Measurements from ENCODE around the gene ATRIP. TPM values are rescaled to one million over a fixed set of nuclear protein-coding genes. Genes with fewer than 3 reads are reported as not detected.

The ATRIP gene
- total RNA-seq, 4 donors from 2014 or later, result 5.3 to 11.5 (median 7.5) TPM

- intact Hi-C loops (cut with DNase I; ENCODE audit: low total_unique reads), result no loop called here
- peak; percentile 62 to 68 for DNase-seq
- Histone ChIP-seq H3K9me3 (no peaks in the 10 kb centered on the region), H3K27ac (peak overlapping the region; percentile 91 to 97), H3K4me3 (peak overlapping the region; percentile 61 to 62), H3K27me3 (no peaks in the 10 kb centered on the region), H3K36me3 (no peaks in the 10 kb centered on the region), H3K4me1 (peaks cover 11 to 13% of the 10 kb centered on the region in 2 donors)
- TF ChIP-seq POLR2A (IDR thresholded peaks at IDR 0.05) (peak; percentile 3 to 52), CTCF (IDR thresholded peaks at IDR 0.05) (peak in 1 of 4 experiments; percentile 7)
Observed at GRCh38 chr3:48429317-48429959, 17.1 kb upstream of the ATRIP start.

GRCh38 chr3:48429960-48430707, 16.4 kb upstream of the ATRIP start, which contains the start of gene PLXNB1:
Gene PLXNB1 (minus strand): TSS chr3:48430086. CDS start chr3:48424611, 5,475 bp downstream.
- no peaks in the 10 kb centered on the region for H3K36me3 ChIP-seq
- no peaks in the 10 kb centered on the region for H3K9me3 ChIP-seq
- no peak for TF ChIP-seq CTCF (IDR thresholded peaks at IDR 0.05)
- peak in 1 of 2 donors; percentile 56 for TF ChIP-seq POLR2A (IDR thresholded peaks at IDR 0.05)
- no peaks in the 10 kb centered on the region for H3K27me3 ChIP-seq
- peak within 1 kb of the TSS; percentile 91 to 97 for H3K27ac ChIP-seq
- intact Hi-C loops (cut with DNase I; ENCODE audit: low total_unique reads), result no loop called here
- peaks cover 9 to 11% of the 10 kb centered on the region in 2 donors for H3K4me1 ChIP-seq
- peak; percentile 83 to 94 for DNase-seq
- peak within 1 kb of the TSS; percentile 61 to 62 for H3K4me3 ChIP-seq

- H3K4me3 ChIP-seq, result no peak overlapping the region
- H3K9me3 ChIP-seq, result no peaks in the 10 kb centered on the region
- DNase-seq, result no peak
- TF ChIP-seq POLR2A (IDR thresholded peaks at IDR 0.05) (no peak), CTCF (IDR thresholded peaks at IDR 0.05) (no peak)
- intact Hi-C loops (cut with DNase I; ENCODE audit: low total_unique reads), result no loop called here
- H3K4me1 ChIP-seq, result peaks cover 5 to 11% of the 10 kb centered on the region in 2 donors
- H3K36me3 ChIP-seq, result no peaks in the 10 kb centered on the region
- peak overlapping the region; percentile 91 to 97 for H3K27ac ChIP-seq
- no peaks in the 10 kb centered on the region for H3K27me3 ChIP-seq
Observed at GRCh38 chr3:48430708-48431101, 15.8 kb upstream of the ATRIP start.

GRCh38 chr3:48431224-48432029, 15.1 kb upstream of the ATRIP start:
- Histone ChIP-seq H3K27ac (peak overlapping the region; percentile 91 to 97), H3K36me3 (no peaks in the 10 kb centered on the region), H3K27me3 (no peaks in the 10 kb centered on the region), H3K9me3 (no peaks in the 10 kb centered on the region), H3K4me1 (peaks cover 5 to 8% of the 10 kb centered on the region in 2 donors), H3K4me3 (no peak overlapping the region)
- DNase-seq, result no peak
- intact Hi-C loops (cut with DNase I; ENCODE audit: low total_unique reads), result no loop called here
- no peak for TF ChIP-seq CTCF (IDR thresholded peaks at IDR 0.05)

Data from uterus (tissue), 4 donors.